Pancreas (tissue), 10 donors: ENCODE data around the gene TRIO. TPM values are rescaled to one million over a fixed set of nuclear protein-coding genes. Genes with fewer than 3 reads are reported as not detected.

Source experiments
- ATAC-seq, 4 donors: fragments of 200-7000 bp; cut with Tn5 transposase; one replicate each; pipeline versions ENCODE4 v1.8.0 to v1.9.1; 2020; ENCODE audit warnings: mild to moderate bottlenecking in 4 of 4, moderate library complexity in 4 of 4
- DNase-seq, 6 donors: peaks; one replicate each; pipeline ENCODE4 v3.0.0-alpha.2; 2020
- FAIRE-seq: peaks from 2 replicates; lab custom pipeline; 2012; peaks lifted over from hg19 to GRCh38; lab: Jason Lieb, UNC
- H3K27ac ChIP-seq, 4 donors: fragments of 200-600 bp; sonication (generic); 1 replicate in 3 of 4; 2 replicates in 1 of 4; pipeline versions ENCODE4 v1.5.0 to v1.8.0; 2020
- H3K27me3 ChIP-seq, 4 donors: fragments of 200-600 bp; one replicate each; pipeline ENCODE4 v1.8.0; 2021
- H3K36me3 ChIP-seq, 3 donors: fragments of 200-600 bp; sonication (generic) in 1 of 3; one replicate each; pipeline versions ENCODE4 v1.5.0 to v1.8.0; 2020 to 2021
- H3K4me1 ChIP-seq, 3 donors: fragments of 200-600 bp; one replicate each; pipeline ENCODE4 v1.8.0; 2021
- H3K4me3 ChIP-seq, 4 donors: fragments of 200-600 bp; sonication (generic) in 2 of 4; one replicate each; pipeline versions ENCODE4 v1.5.0 to v1.8.0; 2020 to 2021
- H3K9me3 ChIP-seq, 4 donors: fragments of 200-600 bp; one replicate each; pipeline ENCODE4 v1.8.0; 2021
- CTCF ChIP-seq, 4 donors: fragments of 200-600 bp; sonication (generic) in 3 of 4; IDR thresholded peaks; one replicate each; pipeline versions ENCODE4 v1.5.0 to v1.8.0; 2021; ENCODE audit warnings: antibody characterized with exemption in 4 of 4
- WGBS, 2 donors: extraction: QIAGEN DNeasy Blood & Tissue Kit; methylation state at CpG; one replicate each; pipeline ENCODE4 v1.1.7; 2013; 5-methylcytosine and 5-hydroxymethylcytosine counted together
- intact Hi-C, 3 donors: fragments of 100-400 bp; cut with DNase I; formaldehyde crosslinking; loops; one replicate each; pipeline versions ENCODE4 v1.11.1 to v1.14.2; 2022
- polyA plus RNA-seq, 2 donors: library from polyadenylated mRNA; stranded (reverse); fragments of 200-250 nt; gene quantifications; one replicate each; pipeline ENCODE4 v1.2.3, GENCODE V29; 2013
- total RNA-seq, 6 donors: library from RNA; stranded (reverse); fragmentation: NEBNext Ultra II Directional in 4 of 6; extraction: Animal tissue kit (Norgen Biotek cat#: 25700) in 4 of 6; gene quantifications; one replicate each; pipeline versions ENCODE4 v1.2.1 to v1.2.4, GENCODE V29; 2021 to 2023
- donor health status: healthy with polysubstance abuse.
- donor health status: DM: no; HTN: no; CAD: no; lungs with moderate emphysema.
- donor health status: DM: no; HTN: no; CAD: no.
- donor health status: control.
- donor health status: control.
- donor health status: Bipolar disorder and iron deficiency.
- donor health status: DM: yes; HTN: yes; CAD: no.
- donor health status: DM: no; HTN: no; CAD: no.
- donor health status: DM: no; HTN: no; CAD: no.
- donor health status: DM: yes; HTN: yes; CAD: no.

TRIO gene
- total and polyA plus RNA-seq, 8 donors: 27.3 to 82.5 (median 38.3) TPM

- intact Hi-C loops: no loop called here
- FAIRE-seq (no peak), ATAC-seq (no peak), DNase-seq (no peak)
- H3K9me3 ChIP-seq: no peaks in the 10 kb centered on the region
- peaks cover 0 to 2% (median 0%) of the 10 kb centered on the region in 3 donors for H3K4me1 ChIP-seq
- H3K4me3 ChIP-seq: no peak overlapping the region
- 92% methylated on average over 7 of the region's 7 CpGs for WGBS, 2 donors
- no peaks in the 10 kb centered on the region for H3K27me3 ChIP-seq
- TF ChIP-seq CTCF (IDR thresholded peaks at IDR 0.05): no peak
- no peak overlapping the region for H3K27ac ChIP-seq
- peaks cover 0 to 33% (median 12%) of the 10 kb centered on the region in 3 donors for H3K36me3 ChIP-seq
These were observed 251.2 kb downstream of the TRIO start for GRCh38 chr5:14394365-14394764.

GRCh38 chr5:14395411-14395810 lies 252.3 kb downstream of the TRIO start:
- ATAC-seq (peak in 2 of 4 donors; percentile 62 to 70), FAIRE-seq (no peak), DNase-seq (no peak)
- no peaks in the 10 kb centered on the region for H3K9me3 ChIP-seq
- 93% methylated on average over 1 of the region's 1 CpG for WGBS, 2 donors
- H3K27me3 ChIP-seq: no peaks in the 10 kb centered on the region
- intact Hi-C loops: no loop called here
- H3K36me3 ChIP-seq: peaks cover 2 to 25% (median 10%) of the 10 kb centered on the region in 3 donors
- TF ChIP-seq CTCF (IDR thresholded peaks at IDR 0.05): no peak
- H3K4me3 ChIP-seq: no peak overlapping the region
- H3K27ac ChIP-seq: no peak overlapping the region
- H3K4me1 ChIP-seq: no peaks in the 10 kb centered on the region

GRCh38 chr5:14396066-14396465 lies 252.9 kb downstream of the TRIO start:
- Histone ChIP-seq H3K36me3 (peaks cover 2 to 19% (median 5%) of the 10 kb centered on the region in 3 donors), H3K4me3 (no peak overlapping the region), H3K4me1 (no peaks in the 10 kb centered on the region), H3K27ac (no peak overlapping the region), H3K9me3 (no peaks in the 10 kb centered on the region), H3K27me3 (no peaks in the 10 kb centered on the region)
- intact Hi-C loops: no loop called here
- no peak for TF ChIP-seq CTCF (IDR thresholded peaks at IDR 0.05)
- DNase-seq (no peak), FAIRE-seq (no peak), ATAC-seq (no peak)
- WGBS, 2 donors: 90 to 91% methylated on average over 7 of the region's 7 CpGs

- Histone ChIP-seq H3K9me3 (no peaks in the 10 kb centered on the region), H3K27ac (no peak overlapping the region), H3K4me1 (no peaks in the 10 kb centered on the region), H3K27me3 (no peaks in the 10 kb centered on the region), H3K4me3 (no peak overlapping the region), H3K36me3 (peaks cover 0 to 12% (median 2%) of the 10 kb centered on the region in 3 donors)
- intact Hi-C loops: no loop called here
- ATAC-seq (no peak), DNase-seq (no peak), FAIRE-seq (no peak)
- 87 to 88% methylated on average over 5 of the region's 5 CpGs for WGBS, 2 donors
- no peak for TF ChIP-seq CTCF (IDR thresholded peaks at IDR 0.05)
These were observed 253.6 kb downstream of the TRIO start for GRCh38 chr5:14396737-14397136.

GRCh38 chr5:14397717-14398116 lies 254.6 kb downstream of the TRIO start:
- DNase-seq (peak in 1 of 6 donors; percentile 23), ATAC-seq (peak; percentile 47 to 84 (median 74)), FAIRE-seq (no peak)
- H3K9me3 ChIP-seq: no peaks in the 10 kb centered on the region
- H3K4me1 ChIP-seq: no peaks in the 10 kb centered on the region
- no peak overlapping the region for H3K4me3 ChIP-seq
- 64 to 71% methylated on average over 3 of the region's 3 CpGs for WGBS, 2 donors
- H3K27me3 ChIP-seq: no peaks in the 10 kb centered on the region
- H3K27ac ChIP-seq: peak overlapping the region in 3 of 4 donors; percentile 23 to 55 (median 24)
- peaks cover 0 to 7% (median 2%) of the 10 kb centered on the region in 3 donors for H3K36me3 ChIP-seq
- intact Hi-C loops: no loop called here
- TF ChIP-seq CTCF (IDR thresholded peaks at IDR 0.05): no peak
